Ascending aorta (tissue), 2 donors: ENCODE measurements around the gene LRRC45. TPM values are rescaled to one million over a fixed set of nuclear protein-coding genes. Genes with fewer than 3 reads are reported as not detected.

ENCODE experiments used
- DNase-seq, 2 donors: peaks; one replicate each; pipeline ENCODE4 v3.0.0-alpha.2; 2019; ENCODE audit warnings: low spot score in 2 of 2
- H3K27ac ChIP-seq, 2 donors: fragments of 200-600 bp; sonication (generic); one replicate each; pipeline ENCODE4 v1.5.1; 2016 to 2017; ENCODE audit warnings: mild to moderate bottlenecking in 1 of 2
- H3K27me3 ChIP-seq: fragments of 200-600 bp; sonication (generic); one replicate; pipeline ENCODE4 v1.5.1; 2017
- H3K36me3 ChIP-seq, 2 donors: fragments of 200-600 bp; sonication (generic); one replicate each; pipeline ENCODE4 v1.5.1; 2016
- H3K4me1 ChIP-seq, 2 donors: fragments of 200-600 bp; sonication (generic); one replicate each; pipeline ENCODE4 v1.5.1; 2016 to 2017; ENCODE audit warnings: mild to moderate bottlenecking in 1 of 2
- H3K4me3 ChIP-seq, 2 donors: fragments of 200-600 bp; sonication (generic); one replicate each; pipeline ENCODE4 v1.5.1; 2016 to 2017; ENCODE audit warnings: mild to moderate bottlenecking in 1 of 2
- H3K9me3 ChIP-seq, 2 donors: fragments of 200-600 bp; sonication (generic); one replicate each; pipeline ENCODE4 v1.5.1; 2016
- CTCF ChIP-seq, 3 experiments: fragments of 200-600 bp in 2 of 3; fragments of 450-650 bp in 1 of 3; sonication (generic) in 2 of 3; IDR thresholded peaks; one replicate each; pipeline ENCODE4 v1.5.1; 2016 to 2019; ENCODE audit warnings: antibody characterized with exemption in 3 of 3, mild to moderate bottlenecking in 1 of 3, moderate library complexity in 1 of 3
- intact Hi-C: fragments of 100-400 bp; cut with DNase I; formaldehyde crosslinking; loops from one replicate; pipeline ENCODE4 v1.15.1; 2023
- total RNA-seq: library from RNA; depleted of rRNA; stranded (reverse); fragments of >200 nt; gene quantifications from one replicate; pipeline ENCODE4 v1.1.0, GENCODE V29; 2016

Gene LRRC45
- total RNA-seq, 1 donor from 2014 or later, result 2.0 TPM

- no peak overlapping the region for H3K4me3 ChIP-seq
- H3K9me3 ChIP-seq, result no peaks in the 10 kb centered on the region
- H3K36me3 ChIP-seq, result peaks cover 62 to 73% of the 10 kb centered on the region in 2 donors
- DNase-seq, result no peak
- peaks cover 8 to 10% of the 10 kb centered on the region in 2 donors for H3K4me1 ChIP-seq
- H3K27me3 ChIP-seq, result no peaks in the 10 kb centered on the region
- intact Hi-C loops, result no loop called here
- no peak overlapping the region for H3K27ac ChIP-seq
- no peak for TF ChIP-seq CTCF (IDR thresholded peaks at IDR 0.05)
Observed at GRCh38 chr17:82055965-82056728, 33.0 kb downstream of the LRRC45 start.

- intact Hi-C loops, result no loop called here
- Histone ChIP-seq H3K4me3 (no peak overlapping the region), H3K4me1 (peaks cover 8 to 10% of the 10 kb centered on the region in 2 donors), H3K27ac (no peak overlapping the region), H3K9me3 (no peaks in the 10 kb centered on the region), H3K36me3 (peaks cover 70 to 82% of the 10 kb centered on the region in 2 donors), H3K27me3 (no peaks in the 10 kb centered on the region)
- no peak for DNase-seq
- no peak for TF ChIP-seq CTCF (IDR thresholded peaks at IDR 0.05)
Observed at GRCh38 chr17:82056729-82057621, 33.9 kb downstream of the LRRC45 start.

GRCh38 chr17:82058230-82058854 lies 35.2 kb downstream of the LRRC45 start:
- Histone ChIP-seq H3K36me3 (peaks cover 82 to 95% of the 10 kb centered on the region in 2 donors), H3K9me3 (no peaks in the 10 kb centered on the region), H3K4me1 (no peaks in the 10 kb centered on the region), H3K27ac (no peak overlapping the region), H3K4me3 (no peak overlapping the region), H3K27me3 (no peaks in the 10 kb centered on the region)
- no peak for DNase-seq
- intact Hi-C loops, result no loop called here
- no peak for TF ChIP-seq CTCF (IDR thresholded peaks at IDR 0.05)

GRCh38 chr17:82058855-82059249 lies 35.7 kb downstream of the LRRC45 start:
- H3K4me3 ChIP-seq, result no peak overlapping the region
- TF ChIP-seq CTCF (IDR thresholded peaks at IDR 0.05), result no peak
- H3K36me3 ChIP-seq, result peaks cover 83 to 94% of the 10 kb centered on the region in 2 donors
- no peaks in the 10 kb centered on the region for H3K27me3 ChIP-seq
- DNase-seq, result no peak
- H3K27ac ChIP-seq, result no peak overlapping the region
- intact Hi-C loops, result no loop called here
- no peaks in the 10 kb centered on the region for H3K4me1 ChIP-seq
- no peaks in the 10 kb centered on the region for H3K9me3 ChIP-seq

GRCh38 chr17:82059272-82060000 lies 36.3 kb downstream of the LRRC45 start:
- TF ChIP-seq CTCF (IDR thresholded peaks at IDR 0.05), result no peak
- peaks cover 2 to 4% of the 10 kb centered on the region in 2 donors for H3K4me1 ChIP-seq
- peaks cover 77 to 88% of the 10 kb centered on the region in 2 donors for H3K36me3 ChIP-seq
- intact Hi-C loops, result no loop called here
- no peaks in the 10 kb centered on the region for H3K27me3 ChIP-seq
- H3K4me3 ChIP-seq, result no peak overlapping the region
- H3K27ac ChIP-seq, result no peak overlapping the region
- DNase-seq, result no peak
- H3K9me3 ChIP-seq, result no peaks in the 10 kb centered on the region
